Ishikawa (cell line): ENCODE results near the gene EYA4.

Experiments
- CEBPB ChIP-seq: IDR thresholded peaks from 2 replicates; pipeline ENCODE4 v1.6.1; 2012
- EP300 ChIP-seq: IDR thresholded peaks from 2 replicates; pipeline ENCODE4 v1.6.1; 2012; ENCODE audit warnings: borderline replicate concordance
- MAX ChIP-seq: IDR thresholded peaks from 2 replicates; pipeline ENCODE4 v1.6.1; 2012
- RAD21 ChIP-seq: IDR thresholded peaks from 2 replicates; pipeline ENCODE4 v1.6.1; 2012; ENCODE audit warnings: low read depth
- REST ChIP-seq: IDR thresholded peaks from 2 replicates; pipeline ENCODE4 v1.6.1; 2012; ENCODE audit warnings: low read depth, mild to moderate bottlenecking
- TCF12 ChIP-seq: IDR thresholded peaks from 2 replicates; pipeline ENCODE4 v1.6.1; 2012; ENCODE audit warnings: low read depth
- USF1 ChIP-seq: IDR thresholded peaks from 2 replicates; pipeline ENCODE4 v1.6.1; 2012
- ZBTB7A ChIP-seq: IDR thresholded peaks from 2 replicates; pipeline ENCODE4 v1.6.1; 2012; ENCODE audit warnings: low read depth

GRCh38 chr6:133567636-133568035, 326.5 kb downstream of the EYA4 start:
- TF ChIP-seq CEBPB (no peak), RAD21 (no peak), REST (no peak), USF1 (no peak), TCF12 (no peak), MAX (no peak), ZBTB7A (no peak), EP300 (no peak)
